Psoas muscle (tissue), 8 donors: ENCODE results near the gene SPEG. TPM values are rescaled to one million over a fixed set of nuclear protein-coding genes. Genes with fewer than 3 reads are reported as not detected.

Experiments
- ATAC-seq, 4 donors: fragments of 200-7000 bp; cut with Tn5 transposase; one replicate each; pipeline ENCODE4 v1.9.1; 2020; ENCODE audit warnings: moderate library complexity in 3 of 4, mild to moderate bottlenecking in 2 of 4
- DNase-seq, 2 donors: peaks; one replicate each; pipeline ENCODE4 v3.0.0-alpha.2; 2020
- H3K27ac ChIP-seq: fragments of 200-600 bp; one replicate; pipeline ENCODE4 v1.8.0; 2022
- H3K27me3 ChIP-seq, 3 donors: fragments of 200-600 bp in 1 of 3; one replicate each; pipeline versions ENCODE4 v1.6.1 to v1.8.0; 2013 to 2022; ENCODE audit warnings: low read length in 2 of 3, mild to moderate bottlenecking in 2 of 3, moderate library complexity in 1 of 3; ENCODE audit not compliant: insufficient read depth in 3 of 3
- H3K36me3 ChIP-seq, 2 donors: fragments of 200-600 bp in 1 of 2; one replicate each; pipeline versions ENCODE4 v1.6.1 to v1.8.0; 2013 to 2022; ENCODE audit warnings: low read depth in 1 of 2, mild to moderate bottlenecking in 1 of 2, moderate library complexity in 1 of 2; ENCODE audit not compliant: insufficient read depth in 1 of 2
- H3K4me1 ChIP-seq: fragments of 200-600 bp; one replicate; pipeline ENCODE4 v1.8.0; 2022
- H3K4me3 ChIP-seq: fragments of 200-600 bp; one replicate; pipeline ENCODE4 v1.8.0; 2022; ENCODE audit warnings: mild to moderate bottlenecking
- H3K9me3 ChIP-seq: fragments of 200-600 bp; one replicate; pipeline ENCODE4 v1.8.0; 2022
- WGBS, 3 donors: extraction: QIAGEN DNeasy Blood & Tissue Kit; methylation state at CpG; one replicate each; pipeline versions ENCODE4 v1.1.6 to v1.1.7; 2013; 5-methylcytosine and 5-hydroxymethylcytosine counted together
- intact Hi-C, 2 donors: fragments of 100-400 bp; cut with DNase I; formaldehyde crosslinking; loops; one replicate each; pipeline versions ENCODE4 v1.11.0 to v1.14.2; 2022
- polyA plus RNA-seq, 3 donors: library from polyadenylated mRNA; stranded (reverse); fragments of 200-250 nt; gene quantifications; one replicate each; pipeline ENCODE4 v1.2.3, GENCODE V29; 2013
- total RNA-seq, 4 donors: library from RNA; stranded (reverse); fragmentation: NEBNext Ultra II Directional in 2 of 4; extraction: Animal tissue kit (Norgen Biotek cat#: 25700) in 2 of 4; gene quantifications; one replicate each; pipeline versions ENCODE4 v1.2.1 to v1.2.4, GENCODE V29; 2021 to 2023
- TF ChIP-seq, protein P1 (sequence below): fragments of 200-600 bp; IDR thresholded peaks from one replicate; pipeline ENCODE4 v1.8.0; 2022; ENCODE audit warnings: antibody characterized with exemption
- donor health status: healthy with polysubstance abuse.
- donor health status: DM: no; HTN: no; CAD: no; lungs with moderate emphysema.
- donor health status: Bipolar disorder and iron deficiency.
- donor health status: healthy.
- donor health status: DM: yes; HTN: yes; CAD: no.
- donor health status: DM: no; HTN: no; CAD: no.
- donor health status: DM: no; HTN: no; CAD: no.
- donor health status: DM: yes; HTN: yes; CAD: no.

Gene SPEG
- total and polyA plus RNA-seq, 7 donors: 34.8 to 419 (median 239) TPM

DNA sequence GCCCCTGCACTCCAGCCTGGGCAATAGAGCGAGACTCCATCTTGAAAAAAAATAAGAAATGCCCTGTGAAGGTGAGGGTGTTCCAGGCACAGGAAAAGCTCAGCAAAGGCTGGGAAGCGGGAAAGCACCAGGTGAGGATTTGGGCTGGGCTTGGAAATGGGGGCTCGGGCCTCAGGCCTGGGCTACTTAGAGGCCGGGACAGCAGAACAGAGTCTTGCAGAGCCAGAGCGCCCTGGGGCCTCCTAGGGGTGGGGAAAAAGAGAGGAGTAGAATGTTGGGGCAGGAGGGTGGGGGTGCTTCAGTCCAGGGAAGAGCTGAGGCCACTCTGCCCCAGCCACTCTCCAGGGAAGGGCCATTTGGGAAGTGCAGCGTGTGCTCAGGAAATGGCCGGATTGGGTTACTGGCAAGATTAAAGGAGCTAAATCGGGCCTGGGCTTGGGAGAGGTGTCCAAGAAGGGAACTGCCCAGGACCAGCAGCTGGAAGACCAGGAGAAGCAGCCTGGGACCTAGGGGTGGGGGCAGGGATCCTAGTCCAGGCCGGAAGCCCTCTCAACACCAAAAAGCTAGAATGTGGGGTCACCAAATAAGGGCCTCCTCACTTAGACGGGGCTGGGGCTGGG lies 30.2 kb upstream of the SPEG start:
- Histone ChIP-seq H3K4me3 (peak overlapping the region; percentile 56), H3K36me3 (no peaks in the 10 kb centered on the region), H3K9me3 (no peaks in the 10 kb centered on the region), H3K4me1 (peaks cover 72% of the 10 kb centered on the region), H3K27ac (peak overlapping the region; percentile 98), H3K27me3 (no peaks in the 10 kb centered on the region)
- TF ChIP-seq, protein P1, sequence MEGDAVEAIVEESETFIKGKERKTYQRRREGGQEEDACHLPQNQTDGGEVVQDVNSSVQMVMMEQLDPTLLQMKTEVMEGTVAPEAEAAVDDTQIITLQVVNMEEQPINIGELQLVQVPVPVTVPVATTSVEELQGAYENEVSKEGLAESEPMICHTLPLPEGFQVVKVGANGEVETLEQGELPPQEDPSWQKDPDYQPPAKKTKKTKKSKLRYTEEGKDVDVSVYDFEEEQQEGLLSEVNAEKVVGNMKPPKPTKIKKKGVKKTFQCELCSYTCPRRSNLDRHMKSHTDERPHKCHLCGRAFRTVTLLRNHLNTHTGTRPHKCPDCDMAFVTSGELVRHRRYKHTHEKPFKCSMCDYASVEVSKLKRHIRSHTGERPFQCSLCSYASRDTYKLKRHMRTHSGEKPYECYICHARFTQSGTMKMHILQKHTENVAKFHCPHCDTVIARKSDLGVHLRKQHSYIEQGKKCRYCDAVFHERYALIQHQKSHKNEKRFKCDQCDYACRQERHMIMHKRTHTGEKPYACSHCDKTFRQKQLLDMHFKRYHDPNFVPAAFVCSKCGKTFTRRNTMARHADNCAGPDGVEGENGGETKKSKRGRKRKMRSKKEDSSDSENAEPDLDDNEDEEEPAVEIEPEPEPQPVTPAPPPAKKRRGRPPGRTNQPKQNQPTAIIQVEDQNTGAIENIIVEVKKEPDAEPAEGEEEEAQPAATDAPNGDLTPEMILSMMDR: no peak
- peak; percentile 64 to 85 for DNase-seq
- peak; percentile 60 to 71 (median 68) for ATAC-seq
- intact Hi-C loops: loop anchor here (2.0 to 5.0 kb wide), 4 partner anchors 14 to 128 kb away; partner anchors contain the start of genes DES (in 1 of the 2) and SPEG (in 1 of the 2)
- 22 to 37% (median 26%) methylated on average over 10 of the region's 10 CpGs for WGBS, 3 donors

DNA sequence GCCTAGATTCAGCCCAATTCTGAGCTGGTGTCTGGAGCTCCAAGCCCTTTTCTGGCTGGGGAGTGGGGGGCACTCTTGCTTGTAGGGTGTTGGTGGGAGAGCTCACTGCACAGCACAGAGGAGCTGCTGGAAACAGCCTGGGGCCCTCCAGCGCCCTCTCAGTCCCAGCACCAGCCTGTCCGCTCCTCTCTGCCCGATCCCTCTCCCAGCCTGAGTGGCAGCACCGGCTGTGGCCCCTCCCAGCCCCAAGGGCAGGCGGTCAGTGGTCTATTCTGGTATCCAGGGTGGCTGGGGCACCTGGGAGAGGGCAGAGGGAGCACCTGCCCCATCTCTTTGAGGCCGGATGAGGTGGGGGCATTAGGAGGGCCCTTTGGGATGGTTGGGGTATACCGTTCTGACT lies 29.7 kb upstream of the SPEG start:
- TF ChIP-seq, protein P1: no peak
- DNase-seq (peak; percentile 86 to 95), ATAC-seq (peak; percentile 80 to 84 (median 82))
- Histone ChIP-seq H3K9me3 (no peaks in the 10 kb centered on the region), H3K36me3 (no peaks in the 10 kb centered on the region), H3K27me3 (no peaks in the 10 kb centered on the region), H3K4me3 (peak overlapping the region; percentile 56), H3K27ac (peak overlapping the region; percentile 98), H3K4me1 (peaks cover 70% of the 10 kb centered on the region)
- WGBS, 3 donors: 17 to 48% (median 28%) methylated on average over 5 to 7 of the region's 7 CpGs
- intact Hi-C loops: loop anchor here (2.0 to 5.0 kb wide), 4 partner anchors 14 to 127 kb away; partner anchors contain the start of genes DES (in 1 of the 2) and SPEG (in 1 of the 2)

DNA sequence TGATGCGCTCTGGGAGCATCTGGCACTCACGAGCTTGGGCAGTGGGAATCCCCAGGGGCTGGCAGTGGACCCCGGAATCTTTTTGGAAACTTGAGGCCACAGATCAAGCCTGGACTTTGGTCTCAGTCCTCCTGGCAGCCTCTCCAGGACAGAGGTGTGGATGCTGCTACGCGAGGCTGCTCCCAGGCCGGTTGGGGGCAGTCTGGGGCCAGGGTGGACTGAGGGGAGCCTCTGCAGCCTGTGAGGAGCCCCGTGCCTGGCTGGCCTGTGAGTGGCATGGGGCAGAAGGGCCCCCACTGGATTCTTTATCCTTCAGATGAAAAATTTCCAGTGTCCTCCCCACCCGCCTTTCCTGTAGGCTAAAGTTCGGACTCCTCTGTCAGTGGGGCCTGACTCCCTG lies 29.2 kb upstream of the SPEG start:
- Histone ChIP-seq H3K4me1 (peaks cover 65% of the 10 kb centered on the region), H3K27me3 (no peaks in the 10 kb centered on the region), H3K36me3 (no peaks in the 10 kb centered on the region), H3K9me3 (no peaks in the 10 kb centered on the region), H3K4me3 (peak overlapping the region; percentile 56), H3K27ac (peak overlapping the region; percentile 98)
- ATAC-seq (peak; percentile 68 to 71 (median 69)), DNase-seq (peak; percentile 75 to 90)
- TF ChIP-seq, protein P1: peak; percentile 42
- intact Hi-C loops: loop anchor here (2.0 kb wide), 2 partner anchors 13 to 29 kb away; partner anchors contain the start of genes DES (in 1 of the 2) and SPEG (in 1 of the 2)
- 25 to 35% (median 29%) methylated on average over 9 of the region's 9 CpGs for WGBS, 3 donors

DNA sequence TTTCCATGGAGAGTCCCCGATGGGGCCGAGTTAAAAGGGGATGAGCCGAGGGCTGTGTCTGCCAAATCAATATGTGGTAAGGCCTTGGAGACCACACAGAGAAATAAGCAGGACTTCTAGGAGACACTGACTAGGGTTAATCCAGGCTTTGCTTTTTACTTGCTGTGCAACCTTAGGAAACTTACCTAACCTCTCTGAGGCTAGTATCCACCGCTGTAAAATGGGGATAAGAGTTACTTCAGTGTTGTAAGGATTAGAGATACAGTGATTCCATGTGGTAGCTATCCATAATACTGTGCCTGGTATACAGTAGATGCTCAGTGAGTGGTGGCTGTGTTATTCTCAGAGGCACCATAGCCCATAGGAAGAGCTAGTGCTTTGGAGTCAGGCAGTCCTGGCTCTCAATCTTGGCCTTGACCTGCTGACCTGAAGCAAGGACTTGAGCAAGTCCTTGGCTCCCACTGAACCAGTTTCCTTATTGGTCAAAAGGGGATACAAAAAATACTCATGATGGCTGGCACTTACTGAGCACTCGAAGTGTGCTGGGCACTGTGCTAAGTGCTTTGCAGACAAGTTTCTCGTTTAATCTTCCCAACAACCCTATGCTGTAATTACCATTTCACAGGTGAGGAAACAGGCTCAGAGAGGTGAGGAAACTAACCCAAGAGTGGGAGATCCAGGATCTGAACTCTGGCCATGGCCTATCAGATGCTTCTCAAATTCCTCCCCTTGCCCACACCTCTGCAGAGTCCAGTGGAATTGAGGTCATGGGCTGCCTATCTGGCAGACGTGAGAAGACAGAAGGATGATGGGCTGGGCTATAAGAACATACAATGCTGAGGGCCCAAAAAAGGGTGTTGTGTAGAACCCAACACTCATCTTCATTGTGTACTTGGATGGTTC lies 28.4 kb upstream of the SPEG start:
- TF ChIP-seq, protein P1: no peak
- ATAC-seq (peak; percentile 10 to 28 (median 21)), DNase-seq (no peak)
- H3K4me1 ChIP-seq: peaks cover 57% of the 10 kb centered on the region
- intact Hi-C loops: loop anchor here (2.0 kb wide), 2 partner anchors 13 to 29 kb away; partner anchors contain the start of genes DES (in 1 of the 2) and SPEG (in 1 of the 2)
- H3K36me3 ChIP-seq: no peaks in the 10 kb centered on the region
- H3K9me3 ChIP-seq: no peaks in the 10 kb centered on the region
- peak overlapping the region; percentile 56 for H3K4me3 ChIP-seq
- no peaks in the 10 kb centered on the region for H3K27me3 ChIP-seq
- WGBS, 3 donors: 49 to 69% (median 52%) methylated on average over 7 of the region's 7 CpGs
- H3K27ac ChIP-seq: peak overlapping the region; percentile 98
